Measurements from ENCODE around the gene RALGPS1. TPM values are rescaled to one million over a fixed set of nuclear protein-coding genes. Genes with fewer than 3 reads are reported as not detected.
A peak's percentile ranks its signal among the peaks of the same experiment; 100 is the strongest.

Gene RALGPS1
- total RNA-seq, 1 donor, result 1.6 TPM

DNA sequence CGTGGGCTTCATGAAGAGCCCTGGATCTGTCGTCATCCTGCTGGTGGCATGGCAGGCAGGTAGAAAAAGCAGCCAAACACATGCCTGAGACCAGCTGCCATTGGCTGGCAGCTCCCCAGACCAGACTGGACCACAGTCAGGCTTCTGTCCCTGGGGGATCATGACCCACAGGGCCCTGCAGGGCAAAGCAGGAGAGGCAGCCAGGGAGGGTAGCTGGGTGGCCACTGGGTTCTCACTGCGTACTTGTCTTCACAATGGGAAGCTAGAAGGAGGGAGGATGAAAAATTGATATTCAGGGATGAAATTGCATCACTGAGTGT, 282.2 kb downstream of the RALGPS1 start:
- no peak for DNase-seq (ENCODE audit: low read depth in 2 of 3, low spot score in 2 of 3)

GRCh38 chr9:127197186-127197860, 282.7 kb downstream of the RALGPS1 start:
- DNase-seq (ENCODE audit: low read depth in 2 of 3, low spot score in 2 of 3), result no peak

DNA sequence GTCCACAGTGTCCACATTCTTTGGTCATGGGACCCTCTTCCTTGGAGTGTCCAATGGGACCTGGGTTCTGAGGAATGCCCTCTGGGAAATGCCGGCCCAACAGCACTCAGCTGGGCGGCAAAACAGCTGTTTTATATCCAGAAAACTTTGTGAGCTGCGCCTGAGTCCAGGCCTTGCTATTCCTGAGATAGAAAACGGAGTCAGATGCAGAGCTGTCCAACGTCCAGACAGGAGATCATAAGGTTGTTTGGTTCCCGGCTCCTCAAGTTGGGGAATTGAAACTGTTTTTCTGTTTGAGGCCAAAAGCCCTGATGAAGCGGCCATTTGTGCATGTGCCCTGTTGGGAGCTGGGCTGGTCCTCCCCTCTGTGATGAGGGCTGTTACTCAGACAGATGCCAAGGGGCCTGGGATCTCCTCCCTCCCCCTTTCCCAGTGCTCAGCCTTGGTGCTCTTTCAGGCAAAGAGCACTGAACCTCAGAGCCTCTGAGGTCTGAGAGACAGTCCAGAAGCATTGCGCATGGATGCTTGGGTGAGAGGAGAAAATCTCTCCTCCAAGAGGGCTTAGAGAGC, 283.4 kb downstream of the RALGPS1 start:
- no peak for DNase-seq (ENCODE audit: low read depth in 2 of 3, low spot score in 2 of 3)

DNA sequence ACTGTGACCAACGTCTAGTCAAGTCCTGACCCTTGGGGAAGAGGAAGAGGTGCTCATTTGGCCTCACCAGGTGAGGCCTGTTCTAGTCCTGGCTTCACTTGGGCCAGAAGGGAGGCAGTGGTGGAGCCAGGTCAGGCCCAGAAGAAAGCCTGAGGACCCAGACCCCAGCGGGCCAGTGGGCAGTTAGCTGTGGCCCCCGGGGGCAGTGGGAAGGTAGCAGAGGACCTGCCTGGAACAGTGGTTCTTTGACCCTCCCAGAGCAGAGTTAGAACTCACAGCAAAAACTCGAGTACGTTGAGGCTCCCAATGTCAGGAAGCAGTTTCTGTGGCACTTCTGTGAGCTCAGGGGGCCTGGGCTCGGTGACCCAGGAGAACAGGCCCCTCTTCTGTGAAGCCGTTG, 284.0 kb downstream of the RALGPS1 start:
- DNase-seq (ENCODE audit: low read depth in 2 of 3, low spot score in 2 of 3), result no peak

DNA sequence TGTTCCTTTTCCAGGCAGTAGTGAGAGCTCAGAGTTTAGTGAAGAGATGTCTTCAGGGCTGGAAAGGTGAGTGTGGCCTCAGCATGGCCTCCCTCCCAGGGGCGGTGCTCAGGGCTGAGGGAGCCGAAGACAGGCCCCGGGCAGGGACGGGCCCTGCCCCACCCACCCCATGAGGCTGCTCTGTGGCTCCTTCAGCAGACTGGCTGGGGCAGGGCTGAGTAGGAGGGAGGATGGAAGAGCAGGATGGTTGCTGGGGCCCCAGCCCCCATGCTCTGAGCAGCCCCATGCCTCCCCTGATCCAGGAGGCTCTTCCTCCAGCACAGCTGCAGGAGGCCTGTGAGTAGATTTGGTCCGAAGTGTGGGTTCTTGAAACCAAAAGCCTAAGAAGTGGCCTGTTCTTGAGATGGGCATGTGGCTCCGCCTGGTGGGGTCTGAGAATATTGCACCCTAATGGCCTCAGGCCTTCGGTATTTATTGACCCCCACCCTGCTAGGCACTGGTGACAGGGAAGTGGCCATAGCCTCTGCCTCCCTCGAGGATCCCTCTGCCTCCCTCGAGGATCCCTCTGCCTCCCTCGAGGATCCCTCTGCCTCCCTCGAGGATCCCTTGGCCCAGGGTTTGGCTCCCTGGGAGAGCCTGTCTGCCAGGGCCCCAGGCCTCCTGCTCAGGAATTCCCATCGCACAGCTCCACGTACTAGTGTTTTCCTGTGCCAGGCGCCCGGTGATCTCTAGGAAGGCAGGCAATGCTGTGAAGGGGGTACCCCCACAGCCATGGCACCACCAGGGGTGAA, 284.6 kb downstream of the RALGPS1 start:
- peak; percentile 57 to 82 (median 67) for DNase-seq (ENCODE audit: low read depth in 2 of 3, low spot score in 2 of 3)

- DNase-seq (ENCODE audit: low read depth in 2 of 3, low spot score in 2 of 3), result no peak
Observed at GRCh38 chr9:127200106-127200862, 285.7 kb downstream of the RALGPS1 start.

DNA sequence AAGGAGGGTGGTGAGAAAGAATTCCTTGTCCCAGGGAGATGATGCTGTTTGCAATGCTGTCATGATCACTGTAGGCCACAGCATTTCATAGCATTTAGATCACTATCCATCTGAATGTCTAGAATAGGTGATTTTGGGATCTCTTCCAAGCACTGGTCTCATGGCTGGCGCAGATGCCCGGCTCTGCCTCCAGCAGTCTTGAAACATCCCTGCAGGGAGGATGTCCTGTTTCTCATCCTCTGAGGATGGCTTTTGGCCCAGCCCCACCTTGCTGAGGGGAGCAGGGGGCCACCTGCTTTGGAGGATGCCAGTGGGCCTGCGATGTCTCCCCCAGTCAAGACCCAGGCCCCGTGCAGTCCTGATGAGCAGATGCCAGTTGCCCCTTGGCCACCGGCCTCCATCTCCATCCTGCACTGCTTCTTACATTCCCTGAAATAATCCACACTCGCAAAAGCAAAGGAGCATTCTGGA, 286.5 kb downstream of the RALGPS1 start:
- no peak for DNase-seq (ENCODE audit: low read depth in 2 of 3, low spot score in 2 of 3)

GRCh38 chr9:127201731-127202130, 287.1 kb downstream of the RALGPS1 start:
- no peak for DNase-seq (ENCODE audit: low read depth in 2 of 3, low spot score in 2 of 3)

DNA sequence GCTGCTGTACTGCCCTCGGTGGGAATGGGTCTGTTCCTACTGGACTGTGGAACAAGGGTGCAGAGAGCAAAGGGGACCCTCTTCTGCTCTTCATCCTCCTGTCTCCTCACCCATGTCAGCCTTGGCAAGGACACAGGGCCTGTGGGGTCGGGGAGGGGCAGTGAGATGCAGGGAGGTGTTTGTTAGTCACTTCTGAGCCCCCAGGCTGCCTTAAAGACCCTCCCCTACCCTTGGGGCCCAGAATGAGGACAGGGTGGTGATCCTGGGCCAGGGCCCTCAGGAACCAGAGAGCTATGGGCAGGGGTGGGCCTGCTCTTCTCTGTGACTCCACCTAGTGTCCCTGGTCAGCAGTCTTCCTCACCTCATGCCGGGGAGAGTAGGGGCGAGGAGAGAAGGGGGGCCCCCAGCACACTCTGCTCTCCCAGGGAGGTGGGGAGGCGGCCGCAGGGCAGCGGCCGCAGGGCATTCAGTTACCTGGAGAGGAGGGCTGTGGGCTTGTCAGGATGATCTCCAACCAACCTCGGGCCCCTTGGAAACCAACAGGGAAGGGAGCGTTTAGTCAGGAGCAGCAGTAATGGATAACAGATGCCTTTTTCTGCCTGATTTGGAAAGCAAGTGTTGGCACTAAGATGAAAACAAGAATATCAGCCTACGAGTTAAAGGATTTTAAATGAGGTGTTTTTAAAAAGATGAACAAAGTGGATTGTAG, 288.0 kb downstream of the RALGPS1 start:
- no peak for DNase-seq (ENCODE audit: low read depth in 2 of 3, low spot score in 2 of 3)

DNA sequence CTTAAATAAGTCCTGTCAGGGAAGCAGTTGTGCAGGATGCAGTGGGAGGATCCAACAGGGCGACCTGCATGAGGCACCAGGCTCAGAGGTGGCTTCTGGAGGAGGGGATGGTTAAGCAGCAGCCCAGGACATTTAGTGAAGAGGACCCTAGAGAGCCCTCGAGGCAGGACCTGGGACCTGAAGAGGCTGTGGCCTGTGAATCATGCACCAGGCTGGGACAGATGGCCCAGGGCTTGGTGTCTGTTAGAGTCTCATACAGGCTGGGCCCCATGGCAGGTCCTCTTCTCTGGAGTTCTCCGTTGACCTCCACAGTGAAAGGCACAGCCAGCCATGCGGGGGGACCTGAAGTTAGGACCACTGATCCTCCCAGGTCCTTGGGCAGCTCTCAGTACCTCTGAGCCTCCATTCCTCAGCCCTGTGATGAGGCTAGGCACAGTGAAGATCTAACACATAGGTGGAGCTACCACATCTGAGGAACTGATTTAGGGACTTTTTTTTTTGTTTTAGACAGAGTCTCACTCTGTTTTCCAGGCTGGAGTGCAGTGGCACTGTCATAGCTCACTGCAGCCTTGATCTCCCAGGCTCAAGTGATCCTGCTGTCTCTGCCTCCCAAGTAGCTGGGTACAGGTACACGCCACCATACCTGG, 289.2 kb downstream of the RALGPS1 start:
- DNase-seq (ENCODE audit: low read depth in 2 of 3, low spot score in 2 of 3), result no peak

GRCh38 chr9:127204771-127205470, 290.3 kb downstream of the RALGPS1 start:
- peak in 2 of 3 donors; percentile 48 to 51 for DNase-seq (ENCODE audit: low read depth in 2 of 3, low spot score in 2 of 3)

- DNase-seq (ENCODE audit: low read depth in 2 of 3, low spot score in 2 of 3), result no peak
Observed at GRCh38 chr9:127205952-127206351, 291.4 kb downstream of the RALGPS1 start.

- DNase-seq (ENCODE audit: low read depth in 2 of 3, low spot score in 2 of 3), result no peak
Observed at GRCh38 chr9:127206666-127207065, 292.1 kb downstream of the RALGPS1 start.

DNA sequence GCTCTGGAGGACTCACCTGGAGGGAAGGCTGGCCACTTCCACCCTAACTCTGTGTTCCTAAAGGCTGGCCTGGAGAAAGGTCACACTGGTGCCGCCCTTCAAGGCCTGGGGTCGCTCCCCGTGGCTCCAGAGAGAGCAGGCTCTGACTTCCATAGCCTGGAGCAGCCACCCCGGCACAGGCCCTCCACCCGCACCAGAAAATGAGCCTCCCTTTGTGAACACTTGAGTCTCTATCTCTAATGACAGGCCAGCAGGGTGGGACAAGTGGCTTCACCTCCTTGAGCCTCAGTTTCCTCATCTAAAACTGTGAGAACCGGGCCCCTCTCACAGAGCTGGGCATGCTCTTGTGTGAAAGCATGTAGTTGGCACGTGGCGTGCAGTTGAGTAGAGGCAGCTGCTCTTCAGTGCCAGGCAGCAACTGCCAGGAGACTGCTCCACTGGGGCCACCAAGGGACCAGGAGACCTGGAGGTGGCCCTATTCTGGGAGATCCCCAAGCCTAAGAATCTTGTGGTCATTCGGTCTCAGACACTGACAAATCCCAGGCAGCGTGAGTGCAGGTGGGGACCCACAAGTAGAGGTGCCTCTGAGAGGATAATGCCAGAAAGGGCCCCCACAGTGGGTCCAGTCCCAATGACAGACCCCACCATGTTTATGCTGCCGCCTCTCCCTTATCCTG, 293.3 kb downstream of the RALGPS1 start:
- no peak for DNase-seq (ENCODE audit: low read depth in 2 of 3, low spot score in 2 of 3)

GRCh38 chr9:127208416-127208815, 293.8 kb downstream of the RALGPS1 start:
- no peak for DNase-seq (ENCODE audit: low read depth in 2 of 3, low spot score in 2 of 3)

- DNase-seq (ENCODE audit: low read depth in 2 of 3, low spot score in 2 of 3), result no peak
Observed at GRCh38 chr9:127209220-127209619, 294.6 kb downstream of the RALGPS1 start.

GRCh38 chr9:127209948-127210640, 295.5 kb downstream of the RALGPS1 start:
- no peak for DNase-seq (ENCODE audit: low read depth in 2 of 3, low spot score in 2 of 3)

Measured in hematopoietic multipotent progenitor cell (in vitro differentiated cells).